Prostate gland (tissue), 2 donors: ENCODE data around the gene SOX9.

Experiments used
- CTCF ChIP-seq, 4 experiments: fragments of 200-600 bp in 2 of 4; fragments of 450-650 bp in 2 of 4; sonication (generic) in 2 of 4; IDR thresholded peaks; 1 replicate in 3 of 4; 2 replicates in 1 of 4; pipeline ENCODE4 v1.5.1; 2016 to 2019; ENCODE audit warnings: antibody characterized with exemption in 4 of 4, mild to moderate bottlenecking in 2 of 4, moderate library complexity in 2 of 4
- POLR2A ChIP-seq: fragments of 450-650 bp; IDR thresholded peaks from one replicate; pipeline ENCODE4 v1.6.1; 2016; ENCODE audit warnings: antibody characterized with exemption, mild to moderate bottlenecking

GRCh38 chr17:72121164-72122009 is 567 bp downstream of the SOX9 start:
- TF ChIP-seq CTCF (IDR thresholded peaks at IDR 0.05) = no peak
- TF ChIP-seq POLR2A = no peak
